Measurements from ENCODE around the gene MEGF11.

The MEGF11 gene

DNA sequence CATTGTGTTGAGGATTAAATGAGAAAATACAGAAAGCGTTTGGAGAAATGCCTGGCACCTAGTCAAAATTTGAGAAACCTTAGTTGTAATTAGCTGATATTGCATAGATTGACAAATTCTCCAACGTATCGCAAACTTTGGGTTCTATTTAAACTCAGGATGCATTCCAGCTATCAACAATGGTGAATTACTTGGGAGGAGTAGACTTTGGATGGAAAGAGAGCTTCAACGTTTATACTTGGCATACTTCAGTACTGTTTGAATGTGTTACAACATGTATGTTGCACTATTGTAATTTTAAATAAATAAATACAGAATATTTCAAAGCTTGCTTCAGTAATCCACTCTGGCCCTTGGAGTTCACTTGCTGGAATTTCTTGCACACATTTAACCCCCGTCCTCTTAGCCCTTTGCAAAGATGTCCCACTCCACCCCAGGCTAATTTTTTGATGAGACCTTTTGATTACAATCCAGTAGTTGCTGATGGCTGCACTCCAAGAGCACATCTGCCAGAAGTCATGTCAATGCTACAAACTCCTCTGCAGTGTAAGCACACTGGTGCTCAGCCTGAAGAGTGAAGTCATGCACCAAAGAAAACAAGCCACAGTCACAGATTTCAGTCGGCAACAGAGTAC is 35.1 kb upstream of the MEGF11 start:
- POLR2A ChIA-PET: interaction anchor here (0.7 kb wide), 1 partner anchor 37 kb away, joined by 6 read pairs; no protein-coding TSS in a partner anchor
- no peak for DNase-seq (ENCODE audit: extremely low spot score)
- TF ChIP-seq CTCF (IDR thresholded peaks at IDR 0.05; ENCODE audit: control extremely low read depth, extremely low read depth, low read depth, missing control alignments): no peak
- CTCF ChIA-PET: interaction anchor here (0.7 to 3.5 kb wide), 19 partner anchors 9 to 374 kb away, joined by 3 to 22 read pairs (median 3); no protein-coding TSS in a partner anchor

GRCh38 chr15:66288093-66288492 is 34.5 kb upstream of the MEGF11 start:
- CTCF ChIA-PET: interaction anchor here (0.6 to 3.5 kb wide), 23 partner anchors 9 to 1171 kb away, joined by 3 to 22 read pairs (median 3); partner anchors contain the start of gene MEGF11
- DNase-seq (ENCODE audit: extremely low spot score): no peak
- TF ChIP-seq CTCF (IDR thresholded peaks at IDR 0.05; ENCODE audit: control extremely low read depth, extremely low read depth, low read depth, missing control alignments): no peak
- POLR2A ChIA-PET: no interaction called here

GRCh38 chr15:66287461-66288057 is 34.0 kb upstream of the MEGF11 start:
- peak; percentile 37 for DNase-seq (ENCODE audit: extremely low spot score)
- ChIA-PET CTCF (interaction anchor here (0.6 to 3.5 kb wide), 21 partner anchors 10 to 1170 kb away, joined by 3 to 22 read pairs (median 3); partner anchors contain the start of gene MEGF11), POLR2A (no interaction called here)
- TF ChIP-seq CTCF (IDR thresholded peaks at IDR 0.05; ENCODE audit: control extremely low read depth, extremely low read depth, low read depth, missing control alignments): peak; percentile 44

DNA sequence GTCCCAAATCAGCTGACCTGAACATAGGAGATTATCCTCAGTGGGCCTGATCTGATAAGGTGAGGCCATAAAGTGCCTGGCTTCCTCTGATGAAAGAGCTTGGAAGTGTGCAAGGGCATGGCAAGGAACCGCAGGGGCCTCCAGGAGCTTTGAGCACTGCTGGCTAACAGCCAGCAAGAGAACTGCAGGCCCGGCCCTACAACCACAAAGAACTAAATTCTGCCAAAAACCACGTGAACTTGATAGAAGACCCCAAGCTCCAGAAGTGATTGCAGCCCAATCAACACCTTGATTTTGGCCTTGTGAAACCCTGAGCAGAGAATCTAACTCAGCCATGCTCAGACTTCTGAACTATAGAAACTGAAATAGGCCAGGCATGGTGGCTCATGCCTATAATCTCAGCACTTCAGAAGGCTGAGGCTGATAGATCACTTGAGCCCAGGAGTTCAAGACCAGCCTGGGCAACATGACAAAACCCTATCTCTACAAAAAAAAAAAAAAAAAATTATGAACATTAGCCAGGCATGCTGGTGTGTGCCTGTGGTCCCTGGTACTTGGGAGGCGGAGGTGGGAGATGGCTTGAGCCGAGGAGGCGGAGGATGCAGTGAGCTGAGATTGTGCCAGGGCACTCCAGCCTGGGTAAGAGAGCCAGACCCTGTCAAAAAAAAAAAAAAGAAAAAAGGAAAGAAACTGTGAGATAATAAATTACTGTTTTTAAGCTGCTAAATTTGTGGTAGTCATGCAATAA is 32.2 kb upstream of the MEGF11 start:
- TF ChIP-seq CTCF (IDR thresholded peaks at IDR 0.05; ENCODE audit: control extremely low read depth, extremely low read depth, low read depth, missing control alignments): no peak
- no peak for DNase-seq (ENCODE audit: extremely low spot score)
- ChIA-PET POLR2A (no interaction called here), CTCF (interaction anchor here (0.9 to 1.3 kb wide), 3 partner anchors 213 to 886 kb away, joined by 3 read pairs; no protein-coding TSS in a partner anchor)

- ChIA-PET POLR2A (no interaction called here), CTCF (interaction anchor here (1.3 to 2.4 kb wide), 2 partner anchors 11 to 75 kb away, joined by 4 to 8 read pairs; no protein-coding TSS in a partner anchor)
- TF ChIP-seq CTCF (IDR thresholded peaks at IDR 0.05; ENCODE audit: control extremely low read depth, extremely low read depth, low read depth, missing control alignments): no peak
- DNase-seq (ENCODE audit: extremely low spot score): no peak
These were observed 30.7 kb upstream of the MEGF11 start for GRCh38 chr15:66284271-66284670.

- CTCF ChIA-PET: interaction anchor here (1.2 to 3.9 kb wide), 3 partner anchors 9 to 28 kb away, joined by 3 to 22 read pairs (median 4); no protein-coding TSS in a partner anchor
- no peak for TF ChIP-seq CTCF (IDR thresholded peaks at IDR 0.05; ENCODE audit: control extremely low read depth, extremely low read depth, low read depth, missing control alignments)
- POLR2A ChIA-PET: no interaction called here
- DNase-seq (ENCODE audit: extremely low spot score): no peak
These were observed 25.1 kb upstream of the MEGF11 start for GRCh38 chr15:66278671-66279070.
